HepG2 (cell line): ENCODE data around the gene BBIP1. TPM values are rescaled to one million over a fixed set of nuclear protein-coding genes. Genes with fewer than 3 reads are reported as not detected.

Experiments
- CHD2 ChIP-seq: IDR thresholded peaks from 2 replicates; pipeline ENCODE4 v1.6.1; 2011; ENCODE audit warnings: low read depth, low read length, improper control_type of control experiment
- CREB1 ChIP-seq, 2 experiments: fragments of 450-650 bp in 1 of 2; IDR thresholded peaks; 2 replicates each; pipeline ENCODE4 v1.6.1; 2016 to 2017; ENCODE audit warnings: control low read depth in 1 of 2, mild to moderate bottlenecking in 1 of 2, missing compliant biosample characterization in 1 of 2, missing genetic modification characterization in 1 of 2
- DMAP1 ChIP-seq: IDR thresholded peaks from 2 replicates; pipeline ENCODE4 v1.6.1; 2016
- EED ChIP-seq: sonication (generic); formaldehyde crosslinking; IDR thresholded peaks from 2 replicates; pipeline ENCODE4 v1.5.0; 2020; ENCODE audit warnings: mild to moderate bottlenecking, missing genetic modification reagents
- EP300 ChIP-seq, 3 experiments: sonication (generic) in 1 of 3; formaldehyde crosslinking in 1 of 3; IDR thresholded peaks; 2 replicates each; pipeline versions ENCODE4 v1.5.1 to v1.6.1; 2011 to 2020; ENCODE audit warnings: low read depth in 2 of 3, low read length in 2 of 3, borderline replicate concordance in 1 of 3, improper control_type of control experiment in 1 of 3, mild to moderate bottlenecking in 1 of 3, missing genetic modification reagents in 1 of 3, moderate library complexity in 1 of 3
- HNRNPUL1 ChIP-seq: fragments of 200-400 bp; formaldehyde crosslinking; IDR thresholded peaks from 2 replicates; pipeline ENCODE4 v1.6.1; 2017; ENCODE audit warnings: low read depth, mild to moderate bottlenecking, low read length, moderate library complexity
- HOXA7 ChIP-seq: sonication (generic); formaldehyde crosslinking; IDR thresholded peaks from 2 replicates; pipeline ENCODE4 v1.8.1; 2022; ENCODE audit warnings: mild to moderate bottlenecking, missing genetic modification reagents, moderate library complexity
- KAT8 ChIP-seq: IDR thresholded peaks from 2 replicates; pipeline ENCODE4 v1.6.1; 2016; ENCODE audit warnings: missing genetic modification reagents, missing compliant biosample characterization
- KDM6A ChIP-seq: IDR thresholded peaks from 2 replicates; pipeline ENCODE4 v1.6.1; 2016; ENCODE audit warnings: low read depth
- MIER2 ChIP-seq: IDR thresholded peaks from 2 replicates; pipeline ENCODE4 v1.6.1; 2016; ENCODE audit warnings: missing biosample characterization, missing genetic modification reagents
- PATZ1 ChIP-seq: sonication (generic); formaldehyde crosslinking; IDR thresholded peaks from 2 replicates; pipeline ENCODE4 v1.4.0; 2020; ENCODE audit warnings: missing genetic modification reagents
- PTBP1 ChIP-seq: fragments of 200-400 bp; formaldehyde crosslinking; IDR thresholded peaks from 2 replicates; pipeline ENCODE4 v1.6.1; 2018; ENCODE audit warnings: low read length, low read depth; ENCODE audit not compliant: poor library complexity, severe bottlenecking
- RBFOX2 ChIP-seq: fragments of 200-400 bp; formaldehyde crosslinking; IDR thresholded peaks from 2 replicates; pipeline ENCODE4 v1.6.1; 2017; ENCODE audit warnings: low read depth, mild to moderate bottlenecking, low read length
- RELA ChIP-seq: sonication (generic); formaldehyde crosslinking; IDR thresholded peaks from 2 replicates; pipeline ENCODE4 v1.4.0; 2020; ENCODE audit warnings: missing genetic modification reagents
- SALL2 ChIP-seq: sonication (generic); formaldehyde crosslinking; IDR thresholded peaks from 2 replicates; pipeline ENCODE4 v1.8.1; 2023; ENCODE audit warnings: mild to moderate bottlenecking, missing genetic modification reagents, inconsistent platforms
- SP2 ChIP-seq: sonication (generic); formaldehyde crosslinking; IDR thresholded peaks from 2 replicates; pipeline ENCODE4 v1.5.1; 2020; ENCODE audit warnings: mild to moderate bottlenecking, missing genetic modification reagents
- STAT5B ChIP-seq: sonication (generic); formaldehyde crosslinking; IDR thresholded peaks from 2 replicates; pipeline ENCODE4 v1.4.0; 2020; ENCODE audit warnings: missing genetic modification reagents
- ZBTB43 ChIP-seq: sonication (generic); formaldehyde crosslinking; conservative IDR thresholded peaks from 2 replicates; pipeline ENCODE4 v1.4.0; 2020; ENCODE audit warnings: missing genetic modification reagents
- ZFP37 ChIP-seq: sonication (generic); formaldehyde crosslinking; IDR thresholded peaks from 2 replicates; pipeline ENCODE4 v1.4.0; 2020; ENCODE audit warnings: missing genetic modification reagents, borderline replicate concordance
- ZKSCAN1 ChIP-seq: fragments of 150-350 bp; IDR thresholded peaks from 2 replicates; pipeline ENCODE4 v1.6.1; 2014; ENCODE audit warnings: low read length
- ZNF12 ChIP-seq: sonication (generic); formaldehyde crosslinking; IDR thresholded peaks from 2 replicates; pipeline ENCODE4 v1.5.0; 2020; ENCODE audit warnings: missing genetic modification reagents
- ZNF24 ChIP-seq: fragments of 450-650 bp; IDR thresholded peaks from 2 replicates; pipeline ENCODE4 v1.6.1; 2017; ENCODE audit warnings: antibody characterized with exemption, mild to moderate bottlenecking
- ZNF605 ChIP-seq: sonication (generic); formaldehyde crosslinking; IDR thresholded peaks from 2 replicates; pipeline ENCODE4 v1.8.0; 2022; ENCODE audit warnings: mild to moderate bottlenecking, missing genetic modification reagents
- ZSCAN25 ChIP-seq: sonication (generic); formaldehyde crosslinking; IDR thresholded peaks from 2 replicates; pipeline ENCODE4 v1.8.0; 2022; ENCODE audit warnings: mild to moderate bottlenecking, missing genetic modification reagents
- polyA plus RNA-seq, 8 experiments: library from polyadenylated mRNA; depleted of rRNA in 3 of 8; stranded (reverse) in 7 of 8; unstranded in 1 of 8; fragments of >200 nt; fragmentation: Illumina TruSeq in 4 of 8; extraction: Trizol in 4 of 8; gene quantifications; 2 replicates each; pipeline versions ENCODE4 v1.2.1 to v1.2.3, GENCODE V29; 2011 to 2016; ENCODE audit warnings: low read depth in 4 of 8, missing spikeins in 1 of 8, mixed read lengths in 1 of 8; ENCODE audit not compliant: insufficient read depth in 1 of 8
- total RNA-seq, 5 experiments: library from RNA; depleted of rRNA; stranded (reverse); fragments of >200 nt; fragmentation: Illumina TruSeq; extraction: Trizol; gene quantifications; 2 replicates each; pipeline ENCODE4 v1.2.3, GENCODE V29; 2016; ENCODE audit warnings: low read depth in 1 of 5
- TF ChIP-seq, protein P1 (sequence below): IDR thresholded peaks from 2 replicates; pipeline ENCODE4 v1.6.1; 2016; ENCODE audit warnings: mild to moderate bottlenecking
- TF ChIP-seq, protein P2 (sequence below): sonication (generic); formaldehyde crosslinking; conservative IDR thresholded peaks from 2 replicates; pipeline ENCODE4 v1.4.0; 2020; ENCODE audit warnings: missing genetic modification reagents

BBIP1 gene
- total and polyA plus RNA-seq, 2 of the 13 experiments (the other 11 are each of a cell fraction or from before 2014, with no cell fraction given) = 18.3 to 24.1 TPM

DNA sequence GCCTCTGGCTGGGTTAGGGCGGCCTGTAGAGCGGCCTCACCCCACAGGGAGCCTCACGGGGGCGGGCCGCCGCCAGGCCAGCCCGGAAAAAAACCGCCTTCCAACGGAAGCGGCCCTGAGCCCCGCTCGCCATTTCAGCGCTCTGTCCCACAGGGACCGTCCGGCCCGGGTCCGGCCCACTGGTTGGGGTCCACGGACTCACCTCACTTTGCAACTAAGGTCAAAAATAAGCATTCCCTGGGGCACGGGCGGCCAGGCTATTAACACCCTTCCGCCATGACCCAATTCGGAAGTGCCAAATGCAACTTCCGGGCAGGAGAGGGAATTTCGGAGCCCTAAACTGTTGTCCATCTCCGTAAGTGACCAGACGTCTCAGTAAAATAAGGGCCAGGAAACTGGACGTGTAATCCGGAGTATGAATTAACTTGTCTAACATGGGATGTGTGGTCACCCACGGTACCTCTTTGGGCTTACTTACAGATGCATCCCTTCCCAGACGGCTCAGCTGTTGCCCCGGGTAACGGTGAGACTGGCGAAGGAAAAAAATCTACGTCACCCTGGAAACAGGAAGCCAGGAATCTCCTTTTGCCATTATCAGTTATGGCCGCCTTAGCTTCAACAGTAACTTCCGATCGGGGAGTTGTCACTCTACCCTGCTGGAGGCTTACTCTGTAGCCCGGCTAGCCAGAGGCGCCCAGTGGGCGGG, at the start of gene BBIP1 (continued):
- TF ChIP-seq ZKSCAN1 = no peak
- TF ChIP-seq HOXA7 (CRISPR knock-in tag) = no peak
- no peak for TF ChIP-seq KDM6A
- peak; percentile 91 for TF ChIP-seq KAT8
- TF ChIP-seq EED (CRISPR knock-in tag) = peak; percentile 82; the same call in 1 of the 2 replicates
- TF ChIP-seq RBFOX2 = peak; percentile 93
- TF ChIP-seq DMAP1 (CRISPR knock-in tag) = peak; percentile 86; the same call in 1 of the 2 replicates
- no peak for TF ChIP-seq PTBP1
- TF ChIP-seq ZBTB43 (CRISPR knock-in tag) = peak; percentile 52; the same call in 1 of the 2 replicates
- TF ChIP-seq, protein P1, sequence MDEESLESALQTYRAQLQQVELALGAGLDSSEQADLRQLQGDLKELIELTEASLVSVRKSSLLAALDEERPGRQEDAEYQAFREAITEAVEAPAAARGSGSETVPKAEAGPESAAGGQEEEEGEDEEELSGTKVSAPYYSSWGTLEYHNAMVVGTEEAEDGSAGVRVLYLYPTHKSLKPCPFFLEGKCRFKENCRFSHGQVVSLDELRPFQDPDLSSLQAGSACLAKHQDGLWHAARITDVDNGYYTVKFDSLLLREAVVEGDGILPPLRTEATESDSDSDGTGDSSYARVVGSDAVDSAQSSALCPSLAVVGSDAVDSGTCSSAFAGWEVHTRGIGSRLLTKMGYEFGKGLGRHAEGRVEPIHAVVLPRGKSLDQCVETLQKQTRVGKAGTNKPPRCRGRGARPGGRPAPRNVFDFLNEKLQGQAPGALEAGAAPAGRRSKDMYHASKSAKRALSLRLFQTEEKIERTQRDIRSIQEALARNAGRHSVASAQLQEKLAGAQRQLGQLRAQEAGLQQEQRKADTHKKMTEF (CRISPR knock-in tag) = peak; percentile 72
- TF ChIP-seq SALL2 (CRISPR knock-in tag) = 0 out of 2 replicates have a peak, but pooled peaks have one; percentile 54
- TF ChIP-seq ZNF605 (CRISPR knock-in tag) = peak; percentile 81
- no peak for TF ChIP-seq ZNF24
- TF ChIP-seq ZNF12 (CRISPR knock-in tag) = no peak
- peak; percentile 59; the same call in 1 of the 2 replicates for TF ChIP-seq ZSCAN25 (CRISPR knock-in tag)
- no peak; the same call in none of the 2 replicates for TF ChIP-seq SP2 (CRISPR knock-in tag)
- TF ChIP-seq MIER2 (CRISPR knock-in tag) = no peak
- no peak; the same call in 1 of the 2 replicates for TF ChIP-seq ZFP37
- no peak for TF ChIP-seq HNRNPUL1
- TF ChIP-seq PATZ1 (CRISPR knock-in tag) = peak; percentile 67; the same call in 1 of the 2 replicates
- TF ChIP-seq CHD2 = no peak
- TF ChIP-seq, protein P2, sequence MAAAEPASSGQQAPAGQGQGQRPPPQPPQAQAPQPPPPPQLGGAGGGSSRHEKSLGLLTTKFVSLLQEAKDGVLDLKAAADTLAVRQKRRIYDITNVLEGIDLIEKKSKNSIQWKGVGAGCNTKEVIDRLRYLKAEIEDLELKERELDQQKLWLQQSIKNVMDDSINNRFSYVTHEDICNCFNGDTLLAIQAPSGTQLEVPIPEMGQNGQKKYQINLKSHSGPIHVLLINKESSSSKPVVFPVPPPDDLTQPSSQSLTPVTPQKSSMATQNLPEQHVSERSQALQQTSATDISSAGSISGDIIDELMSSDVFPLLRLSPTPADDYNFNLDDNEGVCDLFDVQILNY = no peak
- no peak for TF ChIP-seq RELA (CRISPR knock-in tag)
- 0 out of 4 replicates have a peak, but pooled peaks of 1 of the 2 experiments have one; percentile 28 for TF ChIP-seq EP300 (IDR thresholded peaks at IDR 0.05; ENCODE audit: low read depth in 2 of 2, low read length in 2 of 2)
- TF ChIP-seq EP300 (CRISPR knock-in tag; IDR thresholded peaks at IDR 0.05; ENCODE audit: borderline replicate concordance) = peak; percentile 12; the same call in 1 of the 2 replicates
- TF ChIP-seq CREB1 (IDR thresholded peaks at IDR 0.05) = peak; percentile 91
- TF ChIP-seq CREB1 (CRISPR knock-in tag; IDR thresholded peaks at IDR 0.05) = peak; percentile 94
- no peak for TF ChIP-seq STAT5B (CRISPR knock-in tag)
